ELF-1 (cell line): ENCODE results near the gene PNKP.

Experiments used
- DNase-seq: peaks from one replicate; pipeline ENCODE4 v3.0.0-alpha.2; 2016; ENCODE audit warnings: low read depth, low spot score

PNKP gene

GRCh38 chr19:49860336-49861102 is 6.9 kb downstream of the PNKP start:
- DNase-seq = no peak

- no peak for DNase-seq
These were observed 7.6 kb downstream of the PNKP start for GRCh38 chr19:49859682-49860335.

- DNase-seq = no peak
These were observed 9.0 kb downstream of the PNKP start for GRCh38 chr19:49858088-49858985.

GRCh38 chr19:49857838-49858087 is 9.6 kb downstream of the PNKP start:
- DNase-seq = no peak

- no peak for DNase-seq
These were observed 10.1 kb downstream of the PNKP start for GRCh38 chr19:49857061-49857837.

GRCh38 chr19:49856574-49857021 is 10.8 kb downstream of the PNKP start:
- DNase-seq = no peak

- DNase-seq = no peak
These were observed 11.5 kb downstream of the PNKP start for GRCh38 chr19:49855676-49856573.

- no peak for DNase-seq
These were observed 12.1 kb downstream of the PNKP start for GRCh38 chr19:49855277-49855675.

- DNase-seq = no peak
These were observed 12.8 kb downstream of the PNKP start for GRCh38 chr19:49854378-49855263.

- DNase-seq = no peak
These were observed 13.5 kb downstream of the PNKP start for GRCh38 chr19:49853852-49854377.

GRCh38 chr19:49852631-49853126 is 14.7 kb downstream of the PNKP start:
- DNase-seq = peak; percentile 31

- DNase-seq = peak; percentile 39
These were observed 15.7 kb downstream of the PNKP start for GRCh38 chr19:49851456-49852259.

GRCh38 chr19:49850487-49851342 is 16.7 kb downstream of the PNKP start, which contains the start of gene PTOV1:
TSS of gene PTOV1 (plus strand) at chr19:49851159.
- peak; percentile 94 for DNase-seq

GRCh38 chr19:49850221-49850486 is 17.2 kb downstream of the PNKP start:
- no peak for DNase-seq

- no peak for DNase-seq
These were observed 17.7 kb downstream of the PNKP start for GRCh38 chr19:49849433-49850220.

GRCh38 chr19:49848938-49849337 is 18.4 kb downstream of the PNKP start:
- DNase-seq = no peak
